ENCODE results near the gene CDHR2. TPM values are rescaled to one million over a fixed set of nuclear protein-coding genes. Genes with fewer than 3 reads are reported as not detected.

CDHR2 gene
- total RNA-seq, 4 donors from 2014 or later = under 0.01 to 0.35 (median 0.09) TPM; not detected in 1

GRCh38 chr5:176626876-176627236 lies 77.7 kb downstream of the CDHR2 start:
- TF ChIP-seq CTCF (IDR thresholded peaks at IDR 0.05) (no peak), POLR2A (IDR thresholded peaks at IDR 0.05) (no peak)
- DNase-seq = no peak
- H3K9me3 ChIP-seq = no peaks in the 10 kb centered on the region
- no peaks in the 10 kb centered on the region for H3K36me3 ChIP-seq
- H3K27me3 ChIP-seq = peaks cover 16 to 40% of the 10 kb centered on the region in 2 donors
- intact Hi-C loops (cut with DNase I; ENCODE audit: low total_unique reads) = no loop called here
- no peak overlapping the region for H3K27ac ChIP-seq
- no peak overlapping the region for H3K4me3 ChIP-seq
- H3K4me1 ChIP-seq = peaks cover 0 to 10% of the 10 kb centered on the region in 2 donors

GRCh38 chr5:176627582-176627981 lies 78.4 kb downstream of the CDHR2 start:
- Histone ChIP-seq H3K9me3 (no peaks in the 10 kb centered on the region), H3K4me3 (no peak overlapping the region), H3K4me1 (peaks cover 0 to 10% of the 10 kb centered on the region in 2 donors), H3K27me3 (peaks cover 16 to 45% of the 10 kb centered on the region in 2 donors), H3K27ac (no peak overlapping the region), H3K36me3 (no peaks in the 10 kb centered on the region)
- no peak for DNase-seq
- TF ChIP-seq CTCF (IDR thresholded peaks at IDR 0.05) = no peak
- TF ChIP-seq POLR2A (IDR thresholded peaks at IDR 0.05) = no peak
- intact Hi-C loops (cut with DNase I; ENCODE audit: low total_unique reads) = no loop called here

- no peaks in the 10 kb centered on the region for H3K9me3 ChIP-seq
- peaks cover 16 to 45% of the 10 kb centered on the region in 2 donors for H3K27me3 ChIP-seq
- H3K4me3 ChIP-seq = no peak overlapping the region
- intact Hi-C loops (cut with DNase I; ENCODE audit: low total_unique reads) = no loop called here
- peaks cover 0 to 10% of the 10 kb centered on the region in 2 donors for H3K4me1 ChIP-seq
- no peak for DNase-seq
- TF ChIP-seq POLR2A (IDR thresholded peaks at IDR 0.05) (no peak), CTCF (IDR thresholded peaks at IDR 0.05) (no peak)
- no peaks in the 10 kb centered on the region for H3K36me3 ChIP-seq
- H3K27ac ChIP-seq = no peak overlapping the region
Measured at GRCh38 chr5:176628406-176629228, 79.5 kb downstream of the CDHR2 start.

GRCh38 chr5:176629317-176629852 lies 80.2 kb downstream of the CDHR2 start:
- intact Hi-C loops (cut with DNase I; ENCODE audit: low total_unique reads) = no loop called here
- peaks cover 16 to 45% of the 10 kb centered on the region in 2 donors for H3K27me3 ChIP-seq
- H3K4me3 ChIP-seq = no peak overlapping the region

More at GRCh38 chr5:176629317-176629852, 80.2 kb downstream of the CDHR2 start:
- TF ChIP-seq POLR2A (IDR thresholded peaks at IDR 0.05) (no peak), CTCF (IDR thresholded peaks at IDR 0.05) (no peak)
- DNase-seq = no peak
- Histone ChIP-seq H3K27ac (no peak overlapping the region), H3K36me3 (no peaks in the 10 kb centered on the region), H3K4me1 (peaks cover 0 to 10% of the 10 kb centered on the region in 2 donors), H3K9me3 (no peaks in the 10 kb centered on the region)

All from uterus (tissue), 4 donors.